C4-2B (cell line): ENCODE results near the gene OR13A1.

Source experiments
- ZFX ChIP-seq: fragments of 450-650 bp; IDR thresholded peaks from 2 replicates; pipeline ENCODE4 v1.6.1; 2017
- TF ChIP-seq, protein P1 (sequence below): fragments of 450-650 bp; conservative IDR thresholded peaks from 2 replicates; pipeline ENCODE4 v1.5.1; 2017; ENCODE audit warnings: mild to moderate bottlenecking

DNA sequence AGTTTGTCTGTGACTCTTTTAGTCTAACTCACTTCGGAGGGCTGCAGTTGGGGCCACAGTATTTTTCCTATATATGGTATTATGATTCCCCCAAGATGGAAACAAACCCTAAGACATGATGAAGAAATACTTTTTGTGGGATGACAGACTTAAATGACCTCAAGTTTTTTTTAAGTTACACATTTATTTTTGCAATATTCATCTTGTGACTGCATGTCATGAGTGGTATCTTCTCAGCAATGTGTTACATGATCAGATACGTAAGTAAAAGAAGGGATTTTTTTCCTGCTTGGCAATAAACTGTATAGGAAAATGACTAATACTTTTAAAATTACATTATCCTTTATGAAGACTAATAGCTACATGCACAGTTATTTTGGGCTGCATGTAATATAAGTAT is 57.8 kb downstream of the OR13A1 start:
- TF ChIP-seq, protein P1, sequence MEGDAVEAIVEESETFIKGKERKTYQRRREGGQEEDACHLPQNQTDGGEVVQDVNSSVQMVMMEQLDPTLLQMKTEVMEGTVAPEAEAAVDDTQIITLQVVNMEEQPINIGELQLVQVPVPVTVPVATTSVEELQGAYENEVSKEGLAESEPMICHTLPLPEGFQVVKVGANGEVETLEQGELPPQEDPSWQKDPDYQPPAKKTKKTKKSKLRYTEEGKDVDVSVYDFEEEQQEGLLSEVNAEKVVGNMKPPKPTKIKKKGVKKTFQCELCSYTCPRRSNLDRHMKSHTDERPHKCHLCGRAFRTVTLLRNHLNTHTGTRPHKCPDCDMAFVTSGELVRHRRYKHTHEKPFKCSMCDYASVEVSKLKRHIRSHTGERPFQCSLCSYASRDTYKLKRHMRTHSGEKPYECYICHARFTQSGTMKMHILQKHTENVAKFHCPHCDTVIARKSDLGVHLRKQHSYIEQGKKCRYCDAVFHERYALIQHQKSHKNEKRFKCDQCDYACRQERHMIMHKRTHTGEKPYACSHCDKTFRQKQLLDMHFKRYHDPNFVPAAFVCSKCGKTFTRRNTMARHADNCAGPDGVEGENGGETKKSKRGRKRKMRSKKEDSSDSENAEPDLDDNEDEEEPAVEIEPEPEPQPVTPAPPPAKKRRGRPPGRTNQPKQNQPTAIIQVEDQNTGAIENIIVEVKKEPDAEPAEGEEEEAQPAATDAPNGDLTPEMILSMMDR = no peak
- TF ChIP-seq ZFX = no peak
